ENCODE results near the gene SGPP2.

GRCh38 chr2:222434204-222434603 lies 9.9 kb downstream of the SGPP2 start:
- TF ChIP-seq, protein P1, sequence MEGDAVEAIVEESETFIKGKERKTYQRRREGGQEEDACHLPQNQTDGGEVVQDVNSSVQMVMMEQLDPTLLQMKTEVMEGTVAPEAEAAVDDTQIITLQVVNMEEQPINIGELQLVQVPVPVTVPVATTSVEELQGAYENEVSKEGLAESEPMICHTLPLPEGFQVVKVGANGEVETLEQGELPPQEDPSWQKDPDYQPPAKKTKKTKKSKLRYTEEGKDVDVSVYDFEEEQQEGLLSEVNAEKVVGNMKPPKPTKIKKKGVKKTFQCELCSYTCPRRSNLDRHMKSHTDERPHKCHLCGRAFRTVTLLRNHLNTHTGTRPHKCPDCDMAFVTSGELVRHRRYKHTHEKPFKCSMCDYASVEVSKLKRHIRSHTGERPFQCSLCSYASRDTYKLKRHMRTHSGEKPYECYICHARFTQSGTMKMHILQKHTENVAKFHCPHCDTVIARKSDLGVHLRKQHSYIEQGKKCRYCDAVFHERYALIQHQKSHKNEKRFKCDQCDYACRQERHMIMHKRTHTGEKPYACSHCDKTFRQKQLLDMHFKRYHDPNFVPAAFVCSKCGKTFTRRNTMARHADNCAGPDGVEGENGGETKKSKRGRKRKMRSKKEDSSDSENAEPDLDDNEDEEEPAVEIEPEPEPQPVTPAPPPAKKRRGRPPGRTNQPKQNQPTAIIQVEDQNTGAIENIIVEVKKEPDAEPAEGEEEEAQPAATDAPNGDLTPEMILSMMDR (IDR thresholded peaks at IDR 0.05) = no peak
- TF ChIP-seq POLR2A (IDR thresholded peaks at IDR 0.05) = no peak
